GM18519 (cell line): ENCODE data around the gene GRIN2C.

Experiments used
- ATAC-seq: cut with Tn5 transposase; IDR thresholded peaks from one replicate; pipeline ENCODE4 v1.9.1; 2021; ENCODE audit warnings: mild to moderate bottlenecking, moderate library complexity; ENCODE audit not compliant: unreplicated experiment, low FRiP score

GRIN2C gene

DNA sequence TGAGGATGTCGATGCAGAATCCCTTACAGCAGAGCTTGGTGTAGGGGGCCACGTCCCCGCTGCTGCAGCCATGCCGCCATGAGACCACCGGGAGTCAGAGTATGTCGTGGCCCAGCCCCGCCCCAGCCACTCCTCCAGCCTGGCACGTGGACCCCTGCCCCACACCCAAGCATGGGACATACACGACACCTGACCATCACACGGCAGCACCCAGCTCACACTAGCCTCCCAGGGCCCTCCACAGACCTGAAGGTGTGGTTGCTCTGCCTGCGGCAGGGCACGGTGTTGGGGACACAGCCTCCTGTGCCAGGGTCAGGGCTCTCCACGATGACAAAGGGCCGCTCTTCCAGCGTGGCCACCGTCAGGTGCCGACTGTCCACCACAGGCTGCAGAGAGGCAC lies 9.4 kb downstream of the GRIN2C start:
- no peak for ATAC-seq

DNA sequence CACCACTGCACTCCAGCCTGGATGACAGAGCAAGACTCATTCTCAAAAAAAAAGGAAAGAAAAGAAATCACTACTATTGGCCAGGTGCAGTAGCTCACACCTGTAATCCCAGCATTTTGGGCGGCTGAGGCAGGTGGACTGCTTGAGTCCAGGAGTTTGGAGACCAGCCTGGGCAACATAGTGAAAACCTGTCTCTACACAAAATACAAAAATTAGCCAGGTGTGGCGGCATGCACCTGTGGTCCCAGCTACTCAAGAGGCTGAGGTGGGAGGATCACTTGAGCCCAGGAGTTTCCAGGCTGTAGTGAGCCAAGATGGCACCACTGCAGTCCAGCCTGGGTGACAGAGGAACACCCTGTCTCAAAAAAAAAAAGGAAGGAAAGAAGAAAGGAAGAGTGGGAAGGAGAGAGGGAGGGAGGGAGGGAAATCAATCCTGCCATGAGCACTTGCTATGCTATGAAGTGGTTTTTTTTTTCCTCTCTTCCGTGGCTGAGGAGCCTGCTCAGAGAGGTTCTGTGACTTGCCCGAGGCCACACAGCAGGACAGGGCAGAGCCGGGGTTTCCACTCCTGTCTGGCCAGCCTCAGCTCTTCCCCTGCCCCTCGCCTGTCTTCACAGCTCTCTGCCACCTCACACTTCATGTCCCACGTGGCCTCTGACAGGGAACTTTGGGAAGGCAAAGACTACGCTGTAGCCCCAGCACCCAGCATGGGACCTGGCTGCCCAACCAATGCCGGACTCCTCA lies 10.9 kb downstream of the GRIN2C start:
- no peak for ATAC-seq

DNA sequence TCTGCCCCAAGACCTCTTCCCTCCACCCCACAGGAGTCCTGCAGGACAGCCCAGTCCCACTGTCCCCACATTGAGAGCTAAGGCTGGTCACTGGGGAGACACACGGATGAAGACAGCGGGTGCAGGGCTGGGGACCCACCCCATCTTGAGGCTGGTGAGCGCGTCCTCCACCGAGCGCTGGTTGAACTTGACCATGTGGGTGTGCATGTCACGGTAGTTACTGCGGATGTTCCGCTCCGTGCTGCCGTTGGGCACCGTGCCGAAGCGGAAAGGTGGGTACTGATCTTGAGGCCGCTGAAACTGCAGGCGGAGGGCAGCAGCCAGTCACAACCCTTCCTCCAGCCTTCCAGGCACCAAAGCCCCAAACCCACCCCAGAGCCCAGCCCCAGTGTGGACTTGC lies 13.1 kb downstream of the GRIN2C start:
- no peak for ATAC-seq

DNA sequence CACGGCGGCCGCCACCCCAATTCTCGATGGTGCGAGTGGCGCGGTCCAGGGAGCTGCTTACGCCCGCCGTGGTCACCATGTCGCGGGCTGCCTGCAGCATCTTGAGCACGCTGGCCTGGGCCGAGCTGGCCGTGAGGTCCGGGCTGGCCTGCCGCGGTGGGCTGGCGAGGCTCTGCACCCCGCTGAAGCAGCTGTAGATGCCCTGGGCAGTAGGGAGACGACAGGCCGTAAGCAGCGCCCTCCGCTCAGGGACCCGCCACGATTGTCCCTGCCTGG lies 16.4 kb downstream of the GRIN2C start:
- ATAC-seq = no peak

DNA sequence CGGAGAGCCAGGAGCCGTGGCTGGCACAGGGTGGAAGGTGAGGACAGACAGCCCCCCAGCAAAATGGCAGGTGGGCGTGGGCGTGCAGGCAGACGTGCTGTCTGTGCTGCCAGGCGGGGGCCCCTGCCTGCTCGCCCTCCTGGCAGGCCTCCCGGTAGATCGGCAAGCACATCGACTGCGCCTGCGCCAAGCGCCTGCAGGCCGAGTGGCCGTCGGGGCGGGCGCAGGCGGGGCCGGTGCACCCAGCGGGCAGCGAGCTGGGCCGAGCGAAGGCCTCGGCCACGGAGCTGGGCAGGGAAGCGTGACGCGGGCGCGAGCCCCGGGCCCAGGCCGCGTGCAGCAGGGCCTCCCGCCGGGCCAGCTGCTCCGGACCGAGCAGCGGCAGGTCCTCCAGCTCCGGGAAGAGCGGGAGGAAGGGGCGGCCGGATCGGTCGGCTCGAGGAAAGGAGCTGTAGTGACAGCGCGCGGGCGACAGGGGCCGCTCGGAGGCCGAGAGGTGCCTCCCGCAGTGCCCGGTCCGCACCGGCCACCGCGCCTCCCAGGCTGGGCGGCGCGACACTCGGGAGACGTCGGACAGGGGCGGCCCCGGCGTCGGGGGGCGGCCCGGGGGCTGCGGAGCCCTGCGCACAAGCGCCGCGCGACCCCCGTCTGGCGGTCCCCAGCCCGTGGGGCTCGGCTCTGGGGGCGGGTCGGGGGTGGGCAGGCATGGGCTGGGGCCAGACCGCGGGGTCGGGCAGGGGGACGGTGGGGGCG lies 16.9 kb downstream of the GRIN2C start:
- no peak for ATAC-seq

DNA sequence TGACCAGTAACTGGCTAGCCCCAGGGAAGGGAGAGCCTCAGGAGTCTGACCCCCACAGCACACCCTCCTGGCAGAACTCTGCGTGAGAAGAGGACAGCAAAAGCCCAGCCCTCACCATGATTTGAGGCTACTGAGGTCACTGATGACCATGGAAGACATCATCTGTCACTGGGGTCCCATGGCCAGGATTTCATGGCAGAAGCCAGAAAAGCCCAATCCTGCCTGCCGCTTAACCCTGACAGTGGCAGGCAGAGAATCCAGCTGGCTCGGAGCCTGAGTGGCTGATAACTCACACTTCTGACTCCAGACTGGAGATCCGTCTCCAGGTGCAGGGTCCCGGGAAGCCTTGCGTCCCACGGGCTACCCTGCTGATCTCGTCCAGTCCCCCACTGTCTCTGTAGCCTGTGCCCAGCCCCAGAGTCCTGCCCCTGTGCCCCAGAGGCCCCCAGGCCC lies 17.5 kb downstream of the GRIN2C start:
- no peak for ATAC-seq

DNA sequence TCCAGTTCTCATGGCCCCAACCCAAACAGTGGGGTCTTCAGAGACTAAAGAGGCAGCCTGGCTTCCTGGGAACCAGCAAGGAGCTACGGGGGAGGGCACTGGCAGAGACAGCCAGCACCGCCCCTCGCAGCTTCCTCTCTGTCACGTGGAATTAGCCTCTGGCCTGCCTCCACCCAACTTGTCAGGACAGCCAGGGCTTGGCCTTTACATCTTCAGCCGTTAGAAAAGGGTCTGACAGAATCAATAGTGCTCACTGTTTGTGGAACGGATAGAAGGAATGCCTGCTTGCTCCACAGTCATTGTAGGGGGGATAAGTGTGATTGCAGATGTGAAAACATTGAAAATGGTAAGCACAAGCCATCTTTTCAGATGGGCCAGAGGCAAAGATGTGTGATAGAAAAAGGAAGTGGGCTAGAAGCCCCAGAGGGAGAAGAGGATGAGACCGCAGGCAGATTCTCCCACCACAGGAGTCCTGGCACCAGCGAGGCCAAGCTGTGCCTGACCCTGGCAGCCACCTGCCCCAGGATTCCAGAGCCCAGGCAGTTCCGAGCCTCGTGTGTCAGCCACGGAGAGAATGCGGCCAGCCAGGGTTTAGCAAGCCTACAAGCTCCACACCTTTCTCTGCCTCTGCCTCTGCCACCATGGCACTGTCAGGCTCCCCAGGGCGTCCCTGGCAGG lies 18.6 kb downstream of the GRIN2C start:
- no peak for ATAC-seq

DNA sequence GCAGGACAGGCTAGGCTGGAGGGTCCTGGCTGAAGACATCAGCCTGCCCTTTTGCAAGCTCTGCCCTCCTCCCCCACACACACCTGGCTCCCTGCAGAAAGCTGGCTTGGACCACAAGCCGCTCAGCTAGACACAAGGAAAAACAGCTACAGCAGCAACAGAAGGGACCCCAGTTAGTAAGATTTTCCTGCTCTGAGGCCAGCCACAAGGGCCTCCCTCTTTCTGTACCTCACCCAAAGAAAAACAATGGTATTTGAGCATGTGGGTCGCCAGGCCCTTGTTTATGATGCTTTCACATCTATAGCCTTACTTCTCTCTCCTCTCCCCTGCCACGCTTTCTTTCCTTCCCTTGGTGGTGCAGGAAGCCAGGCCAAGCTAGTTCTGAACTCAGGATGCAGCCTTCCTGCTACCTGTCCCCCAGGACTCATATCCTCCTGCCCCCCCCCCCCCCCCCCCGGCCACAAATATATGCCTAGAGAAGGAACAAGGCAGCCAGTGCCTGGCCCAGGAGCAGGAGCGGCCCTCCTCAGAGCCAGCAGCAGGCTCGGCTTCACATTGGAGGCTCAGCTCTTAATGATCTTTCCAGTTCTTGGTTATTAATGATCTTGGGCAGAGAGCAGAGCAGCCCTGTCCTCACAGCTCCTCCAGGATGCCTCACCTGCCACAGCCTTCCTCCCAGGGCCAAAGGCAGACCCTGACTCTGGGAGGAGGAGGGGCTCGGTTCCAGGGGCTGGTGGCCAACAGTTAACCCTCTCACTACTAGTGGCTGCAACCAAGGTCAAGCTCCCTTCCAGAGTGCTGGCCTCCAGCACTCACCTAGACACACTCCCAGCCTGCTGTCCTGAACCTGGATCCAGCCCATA lies 19.5 kb downstream of the GRIN2C start:
- ATAC-seq = no peak

DNA sequence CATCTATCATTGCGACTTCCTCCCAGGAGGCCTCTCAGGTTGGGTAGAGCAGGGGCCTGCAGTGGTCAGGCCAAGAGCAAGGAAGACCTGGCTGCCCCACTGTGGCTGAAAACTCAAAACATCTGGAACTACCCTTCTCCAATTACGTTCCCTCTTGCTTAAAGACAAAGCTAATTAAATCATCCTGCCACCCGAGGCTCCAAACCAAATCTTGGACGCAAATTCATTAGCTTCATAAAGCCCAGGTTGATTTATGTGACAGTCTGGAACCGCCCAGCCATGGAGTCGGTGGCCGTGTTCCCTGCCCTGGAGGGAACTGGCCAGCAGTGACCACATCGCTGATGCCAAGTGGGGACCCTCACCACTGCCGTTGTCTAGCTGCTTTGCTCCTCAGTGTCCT lies 21.4 kb downstream of the GRIN2C start:
- no peak for ATAC-seq

DNA sequence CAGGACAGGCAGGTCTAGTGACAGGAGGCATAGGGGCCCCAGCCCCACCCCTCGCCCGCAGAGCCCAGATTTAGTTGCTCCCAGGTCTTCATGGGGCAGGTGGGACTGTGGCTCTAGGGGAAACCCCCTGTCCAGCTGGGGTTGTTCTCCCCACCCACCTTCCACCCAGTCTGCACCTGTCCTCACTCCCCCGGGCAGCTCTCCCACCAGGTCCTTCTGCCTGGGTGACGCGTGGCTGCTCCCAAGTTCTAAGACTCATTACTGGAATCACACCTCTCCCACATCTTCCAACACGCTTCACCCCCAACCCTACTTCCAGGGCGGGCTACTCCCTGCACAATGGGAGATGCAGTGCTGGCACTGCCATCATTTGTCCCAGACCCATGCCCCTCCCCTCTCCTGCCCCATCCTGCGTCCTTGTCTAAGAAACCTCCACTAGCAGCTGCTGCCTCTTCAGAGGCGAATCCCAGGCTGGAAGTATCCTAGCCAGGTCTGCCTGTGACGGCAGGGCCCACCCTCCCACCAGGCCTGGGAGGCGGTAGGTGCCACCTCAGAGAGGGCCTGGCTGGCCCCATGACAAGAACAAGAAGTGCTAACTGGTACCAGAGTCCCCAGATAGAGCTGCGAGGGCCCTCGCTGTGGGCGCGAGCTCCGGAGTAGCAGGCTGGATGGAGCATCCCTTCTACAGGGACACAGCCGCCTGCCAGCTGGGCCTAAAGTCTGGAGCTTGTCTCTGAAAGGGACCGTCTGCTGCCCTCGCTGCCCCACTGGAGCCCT lies 22.8 kb downstream of the GRIN2C start:
- no peak for ATAC-seq

DNA sequence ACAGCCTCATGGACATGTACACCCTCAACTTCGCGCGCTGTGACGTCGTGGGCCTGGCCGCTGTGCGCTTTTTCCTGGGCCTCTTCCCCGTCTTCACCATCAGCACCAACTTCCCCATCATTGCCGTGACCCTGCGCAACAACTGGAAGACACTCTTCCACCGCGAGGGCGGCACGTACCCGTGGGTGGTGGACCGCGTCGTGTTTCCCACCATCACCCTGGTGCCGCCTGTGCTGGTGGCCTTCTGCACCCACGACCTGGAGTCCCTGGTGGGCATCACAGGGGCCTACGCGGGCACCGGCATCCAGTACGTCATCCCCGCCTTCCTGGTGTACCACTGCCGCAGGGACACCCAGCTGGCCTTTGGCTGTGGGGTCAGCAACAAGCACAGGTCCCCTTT lies 23.5 kb downstream of the GRIN2C start:
- no peak for ATAC-seq

DNA sequence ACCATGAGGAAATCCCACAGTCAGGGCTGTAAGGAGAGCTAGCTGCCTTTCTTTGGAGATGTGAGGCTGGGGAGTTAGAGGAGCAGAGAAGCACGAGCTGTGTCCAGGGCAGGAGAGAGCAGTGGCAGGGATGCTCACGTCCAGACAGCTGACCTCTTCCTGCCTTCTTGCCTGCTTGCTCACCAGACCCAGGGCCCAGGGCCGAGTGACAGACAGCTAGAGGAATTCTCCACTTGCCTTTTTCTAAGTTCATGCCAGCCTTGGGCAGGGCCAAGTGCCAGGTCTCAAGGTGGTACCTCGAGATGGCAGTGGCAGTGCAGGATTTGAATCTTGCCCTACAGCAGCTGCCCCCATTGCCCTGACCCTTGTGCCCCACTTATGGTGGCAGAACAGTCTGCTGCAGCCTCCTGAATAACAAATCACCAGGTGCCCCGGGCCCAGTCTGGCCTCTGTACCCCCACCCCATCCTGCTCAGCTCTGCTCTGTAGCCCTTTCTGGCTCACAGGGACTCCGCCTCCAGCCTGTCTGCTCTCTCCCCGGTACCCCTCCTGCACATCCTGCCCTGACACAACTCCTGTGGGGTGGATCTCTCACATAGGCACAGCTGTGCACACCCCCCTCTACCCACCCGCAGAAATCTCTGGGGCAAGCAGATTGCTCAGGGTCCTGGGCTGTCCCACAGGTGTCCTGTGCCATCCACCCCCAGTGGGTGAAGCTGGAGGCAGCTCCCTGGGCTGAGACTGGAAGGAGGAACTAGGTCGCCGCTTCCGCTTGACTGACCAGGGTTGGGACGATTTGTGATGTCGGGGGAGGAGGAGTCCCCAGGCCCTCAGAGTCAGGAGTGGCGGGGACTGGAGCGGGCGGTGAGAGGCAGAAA lies 25.9 kb downstream of the GRIN2C start:
- no peak for ATAC-seq

DNA sequence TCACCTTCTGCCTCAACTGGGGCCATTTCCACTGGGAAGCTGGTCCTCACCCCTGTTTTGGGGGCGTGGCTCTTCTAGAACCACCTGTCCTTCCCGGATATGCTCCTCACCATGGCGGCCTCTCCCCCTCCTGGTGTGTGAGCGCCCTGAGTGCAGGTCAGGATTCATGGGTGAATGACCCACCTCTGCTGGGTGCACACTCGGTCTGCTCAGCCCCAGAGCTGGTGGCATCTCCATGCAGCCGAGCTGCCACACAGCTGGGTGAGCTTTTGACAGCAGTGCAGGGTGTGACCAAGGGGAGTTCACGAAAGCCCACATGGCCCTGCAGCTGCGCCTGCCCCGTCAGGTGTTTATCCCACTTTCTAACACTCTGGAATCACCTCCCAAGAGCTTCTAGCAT lies 27.3 kb downstream of the GRIN2C start:
- ATAC-seq = no peak

DNA sequence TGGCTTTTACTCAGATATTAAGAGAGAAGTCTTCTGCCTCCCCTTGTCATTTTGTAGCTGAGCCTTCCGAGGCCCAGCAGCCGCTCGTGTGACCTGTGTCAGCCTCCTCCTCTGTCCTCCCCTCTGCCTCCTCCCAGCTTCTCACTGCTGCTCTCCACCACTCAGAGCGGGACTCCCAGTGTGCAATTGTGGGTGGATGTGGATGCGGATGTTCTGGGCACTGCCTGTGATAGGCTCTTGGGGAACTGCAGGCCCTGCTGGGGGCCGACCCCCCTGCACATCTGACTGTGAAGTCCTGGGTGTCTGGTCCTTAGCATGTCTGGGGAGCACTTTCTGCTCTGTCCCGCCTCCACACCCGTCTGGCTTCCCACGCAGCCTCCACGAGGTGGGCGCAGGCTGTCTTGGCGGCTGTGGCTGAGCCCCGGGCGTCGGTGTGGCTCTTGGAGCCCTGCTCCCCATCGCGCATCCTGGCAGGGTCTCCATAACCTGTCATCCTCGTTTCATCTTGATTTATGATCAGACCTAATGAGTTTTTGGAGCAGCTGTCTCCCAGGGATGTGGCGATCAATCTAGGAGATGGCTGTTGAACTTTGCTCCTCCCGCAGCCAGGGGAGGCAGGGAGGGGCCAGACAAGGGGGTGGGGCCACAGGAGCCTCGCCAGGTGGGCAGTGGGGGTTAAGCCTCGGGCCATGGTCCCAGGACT lies 28.1 kb downstream of the GRIN2C start:
- no peak for ATAC-seq

DNA sequence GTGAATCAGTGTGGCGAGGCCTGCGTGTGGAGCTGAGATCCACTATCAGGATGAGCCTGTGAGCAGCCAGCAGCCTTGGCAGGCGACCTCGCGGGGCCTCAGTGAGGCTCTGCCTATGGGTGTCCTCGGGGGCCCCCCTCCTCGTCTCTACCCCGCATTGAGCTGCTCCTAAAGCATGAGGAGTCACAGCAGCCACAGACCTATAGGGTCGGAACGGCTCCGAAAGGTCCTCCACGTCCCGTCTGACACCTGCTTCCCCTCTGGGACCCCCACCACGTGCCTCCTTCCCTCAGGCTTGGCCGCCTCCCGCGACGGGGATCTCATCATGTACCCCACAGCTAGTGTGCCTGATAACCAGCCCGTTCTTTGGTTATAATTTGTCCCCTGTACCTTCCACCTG lies 28.8 kb downstream of the GRIN2C start:
- no peak for ATAC-seq

DNA sequence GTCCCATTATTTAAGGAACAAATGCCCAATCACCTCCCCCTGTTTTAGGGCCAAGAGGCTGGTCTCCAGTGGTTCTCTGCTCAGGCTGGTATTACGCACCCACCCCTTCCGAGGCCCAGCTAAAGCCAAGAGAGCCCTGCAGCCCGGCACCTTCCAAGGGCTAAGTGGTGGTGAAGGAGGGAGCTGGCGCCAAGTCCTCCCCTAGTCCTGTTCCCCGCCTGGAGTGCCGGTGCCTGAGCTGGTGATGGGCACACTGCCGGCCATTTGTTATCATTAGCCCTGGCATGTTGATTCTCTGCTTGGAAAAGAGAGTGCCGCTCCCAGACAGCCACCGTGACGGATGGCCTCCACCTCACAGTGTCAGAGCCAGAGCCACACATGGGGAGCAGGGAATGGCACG lies 31.9 kb downstream of the GRIN2C start:
- no peak for ATAC-seq

DNA sequence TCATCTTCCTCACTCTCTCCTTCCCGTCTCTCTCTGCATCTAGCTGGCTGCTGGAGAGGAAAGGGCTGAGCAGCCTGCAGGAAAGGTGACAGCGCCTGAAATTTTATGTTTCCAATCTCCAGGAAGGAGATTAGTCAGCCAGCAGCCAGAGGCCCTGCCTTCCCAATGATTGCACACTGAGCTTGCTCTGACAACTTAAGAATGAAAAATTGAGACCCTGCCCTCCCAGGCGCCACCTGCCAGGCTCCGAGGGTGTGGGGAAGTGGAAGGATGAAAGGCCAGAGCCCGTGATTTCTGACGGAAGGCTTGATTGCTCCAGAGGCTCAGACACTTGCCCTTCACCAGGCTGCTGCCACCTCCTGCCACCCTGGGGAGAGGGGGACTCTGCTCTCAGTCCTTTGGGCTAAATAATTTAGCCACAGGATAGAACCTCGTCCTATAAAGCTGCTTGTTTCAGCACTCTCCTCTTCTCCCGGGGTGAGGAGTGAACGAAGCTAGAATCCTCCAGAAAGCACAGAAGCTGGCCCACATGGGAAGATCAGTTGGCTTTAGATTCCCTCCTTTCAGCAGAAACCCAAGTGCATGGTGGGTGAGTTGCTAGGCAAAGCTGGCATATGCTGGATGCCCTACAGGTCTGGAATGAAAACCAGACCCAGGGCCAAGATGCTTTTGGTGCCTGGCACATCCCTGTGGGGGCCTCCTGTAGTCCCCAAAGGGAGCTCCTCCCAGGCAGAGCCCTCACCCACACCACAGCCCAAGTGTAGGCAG lies 33.5 kb downstream of the GRIN2C start:
- no peak for ATAC-seq
